ENCODE results near the gene LILRB4. TPM values are rescaled to one million over a fixed set of nuclear protein-coding genes. Genes with fewer than 3 reads are reported as not detected.

Gene LILRB4
- 0.07 TPM in 1 of 5 replicates, not detected in the others for total RNA-seq (2022; extraction: Qiagen RNA extraction; ENCODE audit: low read depth)

GRCh38 chr19:54662730-54663129, at the start of gene LILRB4:
Gene LILRB4, plus strand, starts transcription at chr19:54662985. Its CDS starts 49 bp downstream, at chr19:54663034.

GRCh38 chr19:54630262-54630661, 32.5 kb upstream of the LILRB4 start, which contains the start of gene LILRB1:
Gene LILRB1, plus strand, starts transcription at chr19:54630484. Its CDS starts 590 bp downstream, at chr19:54631074.

Other genes starting within 250 kb of the LILRB4 start
- 0.10 TPM in 1 of 5 replicates, not detected in the others for gene TTYH1, start 247.5 kb upstream of the LILRB4 start, total RNA-seq (2022; extraction: Qiagen RNA extraction; ENCODE audit: low read depth)
- gene LENG8, start 213.8 kb upstream of the LILRB4 start, total RNA-seq (2022; extraction: Qiagen RNA extraction; ENCODE audit: low read depth), result 85.8 to 138 TPM (median 96.4 TPM) in 5 replicates
- 4.6 to 7.5 TPM (median 6.5 TPM) in 5 replicates for gene LENG9, start 199.2 kb upstream of the LILRB4 start, total RNA-seq (2022; extraction: Qiagen RNA extraction; ENCODE audit: low read depth)
- gene CDC42EP5, start 189.7 kb upstream of the LILRB4 start, total RNA-seq (2022; extraction: Qiagen RNA extraction; ENCODE audit: low read depth), result not detected in 5 replicates
- not detected in 5 replicates for gene LAIR2, start 160.2 kb upstream of the LILRB4 start, total RNA-seq (2022; extraction: Qiagen RNA extraction; ENCODE audit: low read depth)
- gene LILRA2, start 89.2 kb upstream of the LILRB4 start, total RNA-seq (2022; extraction: Qiagen RNA extraction; ENCODE audit: low read depth), result not detected in 5 replicates
- not detected in 5 replicates for gene LILRA1, start 69.4 kb upstream of the LILRB4 start, total RNA-seq (2022; extraction: Qiagen RNA extraction; ENCODE audit: low read depth)
- 0.02 TPM in 1 of 5 replicates, not detected in the others for gene LILRB1, start 32.5 kb upstream of the LILRB4 start, total RNA-seq (2022; extraction: Qiagen RNA extraction; ENCODE audit: low read depth)
- gene KIR3DL3, start 61.5 kb downstream of the LILRB4 start, total RNA-seq (2022; extraction: Qiagen RNA extraction; ENCODE audit: low read depth), result not detected in 5 replicates
- gene KIR2DL3, start 75.5 kb downstream of the LILRB4 start, total RNA-seq (2022; extraction: Qiagen RNA extraction; ENCODE audit: low read depth), result not detected in 5 replicates
- not detected in 5 replicates for gene KIR2DL1, start 106.8 kb downstream of the LILRB4 start, total RNA-seq (2022; extraction: Qiagen RNA extraction; ENCODE audit: low read depth)
- not detected in 5 replicates for gene KIR2DL4, start 140.6 kb downstream of the LILRB4 start, total RNA-seq (2022; extraction: Qiagen RNA extraction; ENCODE audit: low read depth)
- not detected in 5 replicates for gene KIR3DL1, start 153.5 kb downstream of the LILRB4 start, total RNA-seq (2022; extraction: Qiagen RNA extraction; ENCODE audit: low read depth)
- gene KIR2DS4, start 169.7 kb downstream of the LILRB4 start, total RNA-seq (2022; extraction: Qiagen RNA extraction; ENCODE audit: low read depth), result not detected in 5 replicates
- gene KIR3DL2, start 187.5 kb downstream of the LILRB4 start, total RNA-seq (2022; extraction: Qiagen RNA extraction; ENCODE audit: low read depth), result not detected in 5 replicates
- gene FCAR, start 211.2 kb downstream of the LILRB4 start, total RNA-seq (2022; extraction: Qiagen RNA extraction; ENCODE audit: low read depth), result not detected in 5 replicates
- gene NCR1, start 243.2 kb downstream of the LILRB4 start, total RNA-seq (2022; extraction: Qiagen RNA extraction; ENCODE audit: low read depth), result not detected in 5 replicates

All from A549 treated with CpdA at 1 μM for 4 hours (cell line).